Neural progenitor cell (in vitro differentiated cells): ENCODE measurements around the gene KCNE4. TPM values are rescaled to one million over a fixed set of nuclear protein-coding genes. Genes with fewer than 3 reads are reported as not detected.

Experiments
- DNase-seq: peaks from one replicate; pipeline ENCODE4 v3.0.0-alpha.2; 2016; ENCODE audit warnings: low spot score
- H2AFZ ChIP-seq: fragments of 200-600 bp; sonication (generic); replicated peaks from 2 replicates; pipeline ENCODE4 v1.6.1; 2016; ENCODE audit warnings: antibody characterized with exemption
- H3F3A ChIP-seq: fragments of 200-600 bp; sonication (generic); 2 replicates; pipeline ENCODE4 v1.6.1; 2016; ENCODE audit warnings: antibody characterized with exemption, low read depth
- H3K27ac ChIP-seq: fragments of 200-600 bp; sonication (generic); 2 replicates; pipeline ENCODE4 v1.5.1; 2016; ENCODE audit warnings: mild to moderate bottlenecking
- H3K27me3 ChIP-seq: fragments of 200-600 bp; sonication (generic); 2 replicates; pipeline ENCODE4 v1.6.1; 2016; ENCODE audit warnings: mild to moderate bottlenecking, moderate library complexity
- H3K36me3 ChIP-seq: fragments of 200-600 bp; sonication (generic); 2 replicates; pipeline ENCODE4 v1.5.1; 2016
- H3K4me1 ChIP-seq: fragments of 200-600 bp; sonication (generic); 2 replicates; pipeline ENCODE4 v1.6.1; 2016; ENCODE audit warnings: mixed run types
- H3K4me2 ChIP-seq: fragments of 200-600 bp; sonication (generic); 2 replicates; pipeline ENCODE4 v1.6.1; 2016
- H3K4me3 ChIP-seq: fragments of 200-600 bp; sonication (generic); 2 replicates; pipeline ENCODE4 v1.5.1; 2016
- H3K79me2 ChIP-seq: fragments of 200-600 bp; sonication (generic); 2 replicates; pipeline ENCODE4 v1.6.1; 2016; ENCODE audit warnings: low read depth
- H3K9ac ChIP-seq: fragments of 200-600 bp; sonication (generic); 2 replicates; pipeline ENCODE4 v1.6.1; 2016
- H3K9me3 ChIP-seq: fragments of 200-600 bp; sonication (generic); 2 replicates; pipeline ENCODE4 v1.5.1; 2016; ENCODE audit warnings: low read depth
- H4K20me1 ChIP-seq: fragments of 200-600 bp; sonication (generic); 2 replicates; pipeline ENCODE4 v1.6.1; 2016; ENCODE audit warnings: low read depth
- H3K27ac Mint-ChIP-seq: 3 replicates; pipeline ENCODE4 v1.8.0; 2021; ENCODE audit warnings: mixed read lengths
- H3K27me3 Mint-ChIP-seq: 2 replicates; pipeline ENCODE4 v1.8.0; 2022; ENCODE audit warnings: low read depth, mild to moderate bottlenecking, inconsistent platforms, moderate library complexity, mixed read lengths; ENCODE audit not compliant: insufficient read depth
- H3K36me3 Mint-ChIP-seq: 3 replicates; pipeline ENCODE4 v1.8.0; 2021; ENCODE audit warnings: mixed read lengths
- H3K4me1 Mint-ChIP-seq: 3 replicates; pipeline ENCODE4 v1.8.0; 2021; ENCODE audit warnings: mixed read lengths
- H3K4me3 Mint-ChIP-seq: 3 replicates; pipeline ENCODE4 v1.8.0; 2021; ENCODE audit warnings: mild to moderate bottlenecking, moderate library complexity, mixed read lengths
- H3K9me3 Mint-ChIP-seq: 3 replicates; pipeline ENCODE4 v1.8.0; 2020; ENCODE audit warnings: mixed read lengths
- EZH2 ChIP-seq: fragments of 200-600 bp; sonication (generic); IDR thresholded peaks from 2 replicates; pipeline ENCODE4 v1.6.1; 2017; ENCODE audit warnings: antibody characterized with exemption, mild to moderate bottlenecking, moderate library complexity
- EZH2phosphoT487 ChIP-seq: fragments of 200-600 bp; sonication (generic); IDR thresholded peaks from 2 replicates; pipeline ENCODE4 v1.6.1; 2017; ENCODE audit warnings: antibody characterized with exemption
- total RNA-seq: library from RNA; depleted of rRNA; stranded (reverse); fragments of >200 nt; gene quantifications from 2 replicates; pipeline ENCODE4 v1.2.3, GENCODE V29; 2015; ENCODE audit warnings: low replicate concordance
- TF ChIP-seq, protein P1 (sequence below): fragments of 200-600 bp; sonication (generic); IDR thresholded peaks from 2 replicates; pipeline ENCODE4 v1.5.1; 2017; ENCODE audit warnings: antibody characterized with exemption, mild to moderate bottlenecking

The KCNE4 gene
- total RNA-seq, 1 donor from 2014 or later: not detected

DNA sequence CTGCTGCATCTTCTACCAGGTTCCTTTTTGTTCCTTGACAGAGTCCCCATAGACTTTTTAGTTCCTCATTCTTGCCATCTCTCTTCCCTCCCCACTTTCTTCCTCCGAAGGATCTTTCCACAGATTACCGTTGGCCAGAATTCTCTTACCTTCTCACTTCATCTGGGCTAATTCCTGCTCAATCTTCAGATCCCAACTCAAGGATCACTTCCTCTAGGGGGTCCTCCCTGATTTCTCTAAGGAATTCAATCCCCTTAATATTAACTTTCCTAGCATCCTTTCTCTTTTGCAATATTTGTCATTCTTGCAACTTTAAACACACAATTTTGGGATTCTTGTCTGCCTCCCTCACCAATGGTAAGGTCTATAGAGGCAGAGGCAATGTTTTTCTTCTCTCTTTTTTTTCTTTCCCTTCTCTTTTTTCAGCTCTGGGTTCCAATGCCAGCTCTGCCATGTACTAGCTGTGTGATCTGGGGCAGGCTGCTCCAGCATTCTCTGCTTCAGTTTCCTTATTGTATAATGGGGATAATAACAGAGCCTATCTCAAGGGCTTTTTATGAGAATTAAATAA, 5.4 kb upstream of the KCNE4 start:
- H3K9me3 Mint-ChIP-seq: no peaks in the 10 kb centered on the region
- no peaks in the 10 kb centered on the region for H3F3A ChIP-seq
- no peak overlapping the region for H3K4me3 Mint-ChIP-seq
- H3K27ac Mint-ChIP-seq: no peak overlapping the region
- H4K20me1 ChIP-seq: no peaks in the 10 kb centered on the region
- peaks cover 27% of the 10 kb centered on the region for H3K4me1 Mint-ChIP-seq
- H3K4me3 ChIP-seq: no peak overlapping the region
- peaks cover 6% of the 10 kb centered on the region for H3K27me3 Mint-ChIP-seq
- no peaks in the 10 kb centered on the region for H3K27me3 ChIP-seq
- H3K27ac ChIP-seq: no peak overlapping the region
- no peaks in the 10 kb centered on the region for H3K79me2 ChIP-seq
- no peaks in the 10 kb centered on the region for H3K36me3 ChIP-seq
- no peak overlapping the region for H3K4me2 ChIP-seq
- no peak for DNase-seq
- no peaks in the 10 kb centered on the region for H3K36me3 Mint-ChIP-seq
- H3K4me1 ChIP-seq: peaks cover 4% of the 10 kb centered on the region
- H3K9me3 ChIP-seq: no peaks in the 10 kb centered on the region
- H3K9ac ChIP-seq: no peak overlapping the region
- no peak overlapping the region for H2AFZ ChIP-seq
- no peak for TF ChIP-seq EZH2phosphoT487
- TF ChIP-seq, protein P1, sequence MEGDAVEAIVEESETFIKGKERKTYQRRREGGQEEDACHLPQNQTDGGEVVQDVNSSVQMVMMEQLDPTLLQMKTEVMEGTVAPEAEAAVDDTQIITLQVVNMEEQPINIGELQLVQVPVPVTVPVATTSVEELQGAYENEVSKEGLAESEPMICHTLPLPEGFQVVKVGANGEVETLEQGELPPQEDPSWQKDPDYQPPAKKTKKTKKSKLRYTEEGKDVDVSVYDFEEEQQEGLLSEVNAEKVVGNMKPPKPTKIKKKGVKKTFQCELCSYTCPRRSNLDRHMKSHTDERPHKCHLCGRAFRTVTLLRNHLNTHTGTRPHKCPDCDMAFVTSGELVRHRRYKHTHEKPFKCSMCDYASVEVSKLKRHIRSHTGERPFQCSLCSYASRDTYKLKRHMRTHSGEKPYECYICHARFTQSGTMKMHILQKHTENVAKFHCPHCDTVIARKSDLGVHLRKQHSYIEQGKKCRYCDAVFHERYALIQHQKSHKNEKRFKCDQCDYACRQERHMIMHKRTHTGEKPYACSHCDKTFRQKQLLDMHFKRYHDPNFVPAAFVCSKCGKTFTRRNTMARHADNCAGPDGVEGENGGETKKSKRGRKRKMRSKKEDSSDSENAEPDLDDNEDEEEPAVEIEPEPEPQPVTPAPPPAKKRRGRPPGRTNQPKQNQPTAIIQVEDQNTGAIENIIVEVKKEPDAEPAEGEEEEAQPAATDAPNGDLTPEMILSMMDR: no peak
- TF ChIP-seq EZH2: no peak

DNA sequence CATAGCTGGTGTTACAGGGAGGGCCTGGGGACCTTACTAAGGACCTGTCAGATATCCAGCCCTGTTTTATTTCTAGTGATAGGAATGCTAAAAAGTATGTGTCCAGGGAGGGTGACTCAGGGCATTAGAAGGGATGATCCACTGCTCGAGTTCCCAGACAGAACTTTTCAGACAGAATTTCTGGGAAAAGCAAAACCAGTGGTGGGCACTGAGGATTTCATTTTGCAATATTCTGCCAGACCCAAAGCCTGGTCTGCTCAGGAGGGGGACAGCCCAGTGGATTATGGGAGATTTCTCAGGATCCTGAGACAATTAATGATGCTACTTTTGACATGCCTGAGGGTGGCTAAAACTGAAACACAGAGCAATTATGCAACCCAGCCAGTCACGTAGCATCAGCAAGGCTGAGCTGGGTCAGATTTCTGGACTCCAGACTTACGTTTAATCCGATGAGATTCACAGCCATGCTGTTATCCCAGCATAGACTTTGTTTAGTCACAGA, 4.7 kb upstream of the KCNE4 start:
- H3K9me3 Mint-ChIP-seq: no peaks in the 10 kb centered on the region
- Histone ChIP-seq H3K9ac (no peak overlapping the region), H3K4me1 (peaks cover 10% of the 10 kb centered on the region), H3K9me3 (no peaks in the 10 kb centered on the region), H3K27me3 (no peaks in the 10 kb centered on the region), H3F3A (no peaks in the 10 kb centered on the region), H3K4me2 (no peak overlapping the region), H2AFZ (no peak overlapping the region), H3K36me3 (no peaks in the 10 kb centered on the region), H3K79me2 (no peaks in the 10 kb centered on the region), H3K4me3 (no peak overlapping the region), H3K27ac (no peak overlapping the region), H4K20me1 (no peaks in the 10 kb centered on the region)
- DNase-seq: no peak
- no peaks in the 10 kb centered on the region for H3K36me3 Mint-ChIP-seq
- H3K27me3 Mint-ChIP-seq: peaks cover 6% of the 10 kb centered on the region
- TF ChIP-seq EZH2 (no peak), EZH2phosphoT487 (no peak)
- TF ChIP-seq, protein P1: no peak
- H3K27ac Mint-ChIP-seq: no peak overlapping the region
- peaks cover 30% of the 10 kb centered on the region for H3K4me1 Mint-ChIP-seq
- no peak overlapping the region for H3K4me3 Mint-ChIP-seq

DNA sequence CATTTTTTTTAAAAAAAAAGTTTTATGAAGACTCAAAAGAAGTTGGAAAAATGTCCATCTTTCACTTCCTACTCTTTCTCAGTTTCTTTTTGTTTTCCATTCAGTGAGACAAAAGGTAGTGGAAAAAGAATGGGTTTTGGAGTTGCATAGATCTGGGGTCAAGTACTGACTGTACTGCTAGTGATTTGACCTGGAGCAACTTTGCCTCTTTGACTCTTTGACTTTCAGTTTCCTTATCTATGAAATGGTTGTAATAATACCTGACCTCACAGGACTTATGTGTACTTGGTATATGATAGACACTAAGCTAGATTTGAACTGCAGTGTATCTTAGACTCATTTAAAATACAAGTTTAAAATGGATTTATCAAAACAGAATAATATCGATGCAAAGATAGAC, 3.5 kb upstream of the KCNE4 start:
- no peak overlapping the region for H3K27ac Mint-ChIP-seq
- TF ChIP-seq EZH2phosphoT487 (no peak), EZH2 (no peak)
- TF ChIP-seq, protein P1: no peak

More for the DNA sequence above, 3.5 kb upstream of the KCNE4 start:
- peaks cover 6% of the 10 kb centered on the region for H3K27me3 Mint-ChIP-seq
- Histone ChIP-seq H3K4me2 (no peak overlapping the region), H3K27me3 (no peaks in the 10 kb centered on the region), H4K20me1 (no peaks in the 10 kb centered on the region), H3K4me3 (no peak overlapping the region), H3K9ac (no peak overlapping the region), H3K9me3 (no peaks in the 10 kb centered on the region), H3K27ac (no peak overlapping the region), H3F3A (no peaks in the 10 kb centered on the region), H3K79me2 (no peaks in the 10 kb centered on the region), H3K4me1 (peaks cover 10% of the 10 kb centered on the region), H2AFZ (no peak overlapping the region), H3K36me3 (no peaks in the 10 kb centered on the region)
- no peak for DNase-seq
- H3K4me3 Mint-ChIP-seq: no peak overlapping the region
- H3K4me1 Mint-ChIP-seq: peaks cover 31% of the 10 kb centered on the region
- no peaks in the 10 kb centered on the region for H3K36me3 Mint-ChIP-seq
- peaks cover 1% of the 10 kb centered on the region for H3K9me3 Mint-ChIP-seq
